Thyroid gland (tissue), 4 donors: ENCODE results near the gene S100A16.

Experiments used
- POLR2A ChIP-seq, 2 donors: fragments of 450-650 bp; IDR thresholded peaks; one replicate each; pipeline ENCODE4 v1.6.1; 2017; ENCODE audit warnings: antibody characterized with exemption in 2 of 2, mild to moderate bottlenecking in 2 of 2, moderate library complexity in 1 of 2
- TF ChIP-seq, protein P1 (sequence below), 6 experiments: fragments of 200-600 bp in 3 of 6; fragments of 450-650 bp in 3 of 6; sonication (generic) in 3 of 6; IDR thresholded peaks; one replicate each; pipeline ENCODE4 v1.5.1; 2016 to 2019; ENCODE audit warnings: antibody characterized with exemption in 6 of 6, mild to moderate bottlenecking in 2 of 6, inconsistent platforms in 1 of 6, moderate library complexity in 1 of 6

DNA sequence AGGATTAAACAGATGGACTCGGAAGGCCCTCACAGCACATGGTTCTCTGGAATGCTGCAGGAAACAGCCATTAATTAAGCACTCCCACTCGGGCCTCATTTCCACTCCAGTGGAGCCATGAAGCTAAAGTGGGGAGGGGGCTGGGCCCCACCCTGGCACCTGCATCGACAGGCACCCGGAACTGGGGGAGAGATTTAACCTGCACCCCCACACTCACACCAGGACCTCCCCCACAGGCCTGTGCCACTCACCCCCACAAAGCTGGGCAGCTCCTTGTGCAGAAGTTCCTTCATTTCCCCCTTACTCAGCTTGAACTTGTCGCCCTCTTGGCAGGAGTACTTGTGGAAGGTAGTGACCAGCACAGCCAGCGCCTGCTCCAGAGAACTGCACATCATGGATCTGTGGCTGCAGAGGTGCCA lies 49.4 kb downstream of the S100A16 start:
- TF ChIP-seq, protein P1, sequence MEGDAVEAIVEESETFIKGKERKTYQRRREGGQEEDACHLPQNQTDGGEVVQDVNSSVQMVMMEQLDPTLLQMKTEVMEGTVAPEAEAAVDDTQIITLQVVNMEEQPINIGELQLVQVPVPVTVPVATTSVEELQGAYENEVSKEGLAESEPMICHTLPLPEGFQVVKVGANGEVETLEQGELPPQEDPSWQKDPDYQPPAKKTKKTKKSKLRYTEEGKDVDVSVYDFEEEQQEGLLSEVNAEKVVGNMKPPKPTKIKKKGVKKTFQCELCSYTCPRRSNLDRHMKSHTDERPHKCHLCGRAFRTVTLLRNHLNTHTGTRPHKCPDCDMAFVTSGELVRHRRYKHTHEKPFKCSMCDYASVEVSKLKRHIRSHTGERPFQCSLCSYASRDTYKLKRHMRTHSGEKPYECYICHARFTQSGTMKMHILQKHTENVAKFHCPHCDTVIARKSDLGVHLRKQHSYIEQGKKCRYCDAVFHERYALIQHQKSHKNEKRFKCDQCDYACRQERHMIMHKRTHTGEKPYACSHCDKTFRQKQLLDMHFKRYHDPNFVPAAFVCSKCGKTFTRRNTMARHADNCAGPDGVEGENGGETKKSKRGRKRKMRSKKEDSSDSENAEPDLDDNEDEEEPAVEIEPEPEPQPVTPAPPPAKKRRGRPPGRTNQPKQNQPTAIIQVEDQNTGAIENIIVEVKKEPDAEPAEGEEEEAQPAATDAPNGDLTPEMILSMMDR (IDR thresholded peaks at IDR 0.05) = no peak
- TF ChIP-seq POLR2A (IDR thresholded peaks at IDR 0.05) = no peak
